Hematopoietic multipotent progenitor cell treated with erythropoietin and hydrocortisone succinate and interleukin-3 and kit ligand, for 8 days (in vitro differentiated cells): ENCODE data around the gene NUDCD3.
A peak's percentile ranks its signal among the peaks of the same experiment; 100 is the strongest.

Experiments
- DNase-seq: peaks from one replicate; pipeline ENCODE4 v3.0.0-alpha.2; 2015

NUDCD3 gene

DNA sequence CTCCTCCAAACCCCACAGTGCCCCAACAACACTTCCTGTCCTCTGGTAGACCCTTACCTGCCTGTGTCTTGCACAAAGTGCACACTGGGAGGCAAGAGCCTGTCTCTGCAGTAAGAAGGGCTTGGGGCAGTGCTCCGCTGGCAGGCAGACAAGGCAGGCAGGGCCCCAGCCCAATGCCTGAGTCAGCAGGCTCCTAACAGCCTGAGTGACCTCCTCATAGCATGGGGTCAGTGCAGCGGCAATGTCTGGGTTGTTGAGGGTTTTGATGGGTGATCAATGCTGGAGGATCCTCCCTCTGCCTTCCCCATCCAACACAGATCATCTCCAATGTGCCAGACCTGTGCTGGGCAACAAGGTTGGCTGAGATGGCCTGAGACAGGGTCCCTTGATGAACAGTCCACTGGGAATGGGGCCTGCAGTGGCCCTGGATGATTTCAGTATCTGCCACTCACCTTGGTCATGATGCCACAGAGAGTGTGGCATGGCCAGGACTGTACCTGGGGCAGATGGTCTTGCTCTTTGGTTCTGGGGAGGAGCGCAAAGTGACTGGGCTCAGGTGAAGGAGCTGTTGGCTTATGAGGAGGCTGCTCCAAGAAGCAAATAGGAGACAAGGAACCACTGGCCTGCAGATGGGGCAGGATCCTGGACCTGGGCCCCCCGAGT, 109.5 kb downstream of the NUDCD3 start:
- DNase-seq: no peak

DNA sequence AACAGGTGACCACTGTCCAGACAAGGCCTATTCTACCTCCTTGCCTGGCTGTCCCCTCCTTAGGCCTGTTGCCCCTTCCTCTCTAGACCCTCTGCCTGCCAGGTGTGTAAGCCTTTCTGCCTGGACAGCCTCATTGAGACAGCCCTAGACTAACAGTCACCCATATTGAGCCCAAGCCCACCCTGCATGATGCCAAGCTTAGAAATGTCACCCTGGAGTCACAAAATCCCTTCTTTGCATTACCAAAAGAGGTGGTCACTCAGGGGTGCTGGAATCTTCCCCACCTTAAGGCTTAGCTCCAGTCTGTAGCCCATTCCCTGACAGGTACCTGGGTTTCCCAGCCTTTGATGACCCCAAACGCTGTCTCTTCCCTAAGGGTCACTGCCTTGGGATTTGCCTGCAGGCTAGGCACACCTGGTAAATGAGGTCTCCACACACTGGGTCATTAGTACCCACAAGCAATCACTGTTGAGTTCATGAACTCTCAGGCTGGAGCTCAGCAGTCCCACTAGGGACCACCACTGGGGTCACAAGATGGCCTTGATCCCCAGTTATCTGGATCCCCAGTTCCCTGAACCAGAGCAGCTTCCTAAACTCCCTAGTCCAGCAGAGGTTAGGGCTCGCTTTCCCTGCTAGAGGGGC, 110.1 kb downstream of the NUDCD3 start:
- no peak for DNase-seq

DNA sequence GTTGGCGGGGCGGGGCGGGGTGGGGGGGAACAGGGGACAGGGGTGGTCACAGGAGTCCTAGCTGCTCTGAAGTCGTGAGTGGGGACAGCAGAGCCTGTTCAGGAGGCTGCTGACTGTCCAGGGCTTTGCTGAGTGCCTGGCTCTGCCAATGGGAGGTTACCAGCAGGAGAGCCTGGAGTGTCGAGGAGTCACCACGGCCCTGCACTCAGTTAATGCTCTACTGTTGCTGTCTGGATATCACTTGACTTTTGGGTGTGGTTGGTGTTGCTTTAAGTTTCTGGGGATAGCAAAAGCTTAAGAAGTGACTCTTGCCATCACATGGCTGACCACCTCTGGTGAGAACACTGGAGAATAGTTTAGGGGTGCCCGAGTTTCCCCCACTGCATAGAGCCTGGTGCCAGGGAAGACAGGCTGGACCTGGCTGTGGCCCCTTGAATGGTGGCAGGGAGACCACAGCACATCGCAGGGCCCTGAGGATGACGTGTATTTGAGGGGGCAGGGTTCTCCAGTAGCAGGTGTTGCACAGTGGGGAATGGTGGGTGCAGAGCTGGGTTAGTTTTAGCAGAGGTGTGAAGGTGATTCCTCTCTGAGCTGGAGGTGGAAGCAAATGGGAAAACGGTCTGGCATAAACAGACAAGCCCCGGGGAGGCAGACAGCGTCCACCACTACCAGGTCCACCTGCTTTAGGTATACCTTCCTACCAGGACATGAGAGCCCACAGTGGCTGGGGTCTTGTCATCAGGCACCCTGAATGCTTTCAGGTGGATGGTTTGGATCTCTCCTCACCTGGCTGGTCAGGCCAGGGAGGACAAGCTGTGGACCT, 110.9 kb downstream of the NUDCD3 start:
- DNase-seq: peak; percentile 58

DNA sequence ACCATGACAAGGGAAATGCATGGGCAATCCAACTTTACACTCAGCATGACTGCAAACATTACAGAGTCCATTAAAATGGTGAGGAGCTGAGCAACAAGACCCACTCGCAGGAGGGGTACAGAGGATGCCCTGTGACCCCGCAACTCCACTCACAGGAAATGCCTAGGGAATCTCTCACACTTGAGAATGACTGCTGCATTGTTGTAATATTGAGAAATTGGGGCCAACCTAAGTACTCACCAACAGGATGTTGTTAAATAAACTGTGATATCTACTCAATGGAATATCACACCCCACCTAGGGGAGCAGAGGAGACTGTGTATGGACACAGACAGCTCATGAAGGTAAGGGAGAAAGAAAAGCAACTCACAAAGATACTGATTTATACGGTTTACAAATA, 111.7 kb downstream of the NUDCD3 start:
- no peak for DNase-seq

- DNase-seq: no peak
Measured at GRCh38 chr7:44377681-44378421, 112.6 kb downstream of the NUDCD3 start.

DNA sequence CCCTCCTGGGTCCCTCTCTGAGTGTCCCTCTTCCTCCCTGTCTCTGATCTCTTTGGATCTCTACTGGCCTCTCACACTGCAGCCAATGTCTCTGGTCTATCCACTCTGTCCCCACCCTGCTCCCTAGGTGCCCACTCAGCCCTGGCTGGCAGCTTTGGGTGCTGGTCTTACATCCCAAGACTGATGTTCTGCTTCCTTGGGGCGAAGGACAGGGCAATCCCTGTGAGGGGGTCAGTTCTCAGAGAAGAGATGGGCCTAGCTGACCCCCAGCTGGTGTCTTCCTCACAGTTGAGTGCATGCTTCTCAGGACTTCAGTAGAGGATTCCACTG, 113.4 kb downstream of the NUDCD3 start:
- DNase-seq: no peak

DNA sequence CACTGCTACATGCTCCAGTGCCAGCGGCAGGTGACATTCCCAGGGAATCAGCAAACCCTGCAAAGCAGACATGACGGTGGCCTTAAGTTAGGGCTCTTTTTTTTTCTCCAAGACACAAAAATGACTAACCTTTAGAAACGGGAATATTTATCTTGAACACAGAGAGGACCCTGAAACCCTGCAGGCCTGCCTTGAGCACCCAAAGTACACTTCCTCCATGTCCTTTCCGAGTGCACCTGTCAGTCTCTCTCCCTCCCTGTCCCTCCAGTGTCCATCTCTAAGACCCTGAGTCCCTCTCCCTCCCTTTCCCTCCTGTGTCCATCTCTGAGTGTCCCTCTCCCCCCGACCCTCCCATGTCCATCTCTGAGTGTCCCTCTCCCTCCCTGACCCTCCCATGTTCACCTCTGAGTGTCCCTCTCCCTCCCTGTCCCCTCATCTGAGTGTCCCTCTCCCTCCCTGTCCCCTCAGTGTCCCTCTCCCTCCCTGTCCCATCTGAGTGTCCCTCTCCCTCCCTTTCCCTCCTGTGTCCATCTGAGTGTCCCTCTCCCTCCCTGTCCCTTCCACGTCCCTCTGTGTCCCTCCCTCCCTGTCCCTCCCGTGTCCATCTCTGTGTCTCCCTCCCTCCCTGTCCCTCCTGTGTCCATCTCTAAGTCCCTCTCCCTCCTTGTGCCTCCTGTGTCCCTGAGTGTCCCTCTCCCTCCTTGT, 113.9 kb downstream of the NUDCD3 start:
- no peak for DNase-seq

GRCh38 chr7:44375926-44376342, 114.5 kb downstream of the NUDCD3 start:
- no peak for DNase-seq

DNA sequence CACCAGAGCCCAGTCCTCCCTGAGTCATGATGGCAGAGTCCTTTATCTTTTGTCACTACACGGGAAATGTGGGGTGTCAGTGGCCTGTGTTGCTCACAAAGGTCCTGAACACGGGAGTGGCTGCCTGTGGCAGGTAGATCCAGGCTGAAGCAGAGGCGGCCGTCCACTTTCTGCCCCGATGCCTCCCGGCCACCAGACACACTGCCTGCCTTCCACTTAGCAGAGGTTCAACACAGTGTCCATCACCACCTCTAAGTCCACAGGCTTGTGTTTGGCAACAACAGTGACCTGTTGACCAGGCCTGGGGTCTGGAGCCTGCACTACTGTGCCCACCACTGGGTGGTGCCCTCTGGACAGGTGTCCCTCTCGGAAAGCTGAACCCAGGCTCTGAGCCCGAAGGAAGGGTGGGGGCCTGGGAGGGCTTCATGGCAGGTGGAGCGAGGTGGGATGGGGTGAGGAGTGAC, 115.2 kb downstream of the NUDCD3 start:
- DNase-seq: no peak

DNA sequence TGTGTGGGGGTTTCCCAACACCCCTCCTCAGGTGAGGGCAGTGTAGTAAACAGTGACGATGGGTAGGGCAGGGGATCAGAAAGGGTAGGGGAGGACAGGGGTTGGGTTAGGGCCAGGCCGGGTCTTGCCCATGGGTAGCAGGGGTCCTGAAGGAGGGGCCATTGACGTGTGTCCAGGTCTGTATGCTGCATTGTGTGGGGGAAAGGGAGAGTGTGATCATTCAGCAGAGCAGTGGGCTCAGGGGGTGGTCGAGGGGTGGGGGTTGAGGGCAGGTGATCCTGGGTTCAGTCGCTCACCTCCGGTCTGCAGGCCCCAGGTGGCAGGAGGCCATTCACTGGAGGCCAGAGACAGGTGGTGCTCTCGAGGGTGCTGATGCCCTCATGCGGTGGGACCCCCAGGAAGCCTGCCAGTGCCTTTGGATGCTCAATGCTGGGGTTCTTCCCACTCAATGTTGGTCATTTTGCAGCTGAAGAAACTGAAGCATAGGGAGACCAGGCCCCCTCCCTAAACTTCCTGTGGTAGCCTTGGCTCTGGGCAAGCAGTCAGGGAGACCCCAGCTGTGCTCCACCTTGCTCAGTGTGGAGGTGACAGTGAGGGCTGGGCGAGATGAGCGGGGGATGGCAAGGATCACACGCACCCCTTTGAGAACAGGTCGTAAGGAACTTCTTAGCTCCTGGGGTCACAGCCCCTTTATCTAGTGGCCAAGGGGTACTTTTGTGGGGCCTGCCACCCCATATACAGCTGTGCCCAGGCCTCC, 116.3 kb downstream of the NUDCD3 start:
- no peak for DNase-seq

GRCh38 chr7:44373418-44373740, 117.1 kb downstream of the NUDCD3 start:
- no peak for DNase-seq

- DNase-seq: no peak
Measured at GRCh38 chr7:44372560-44373417, 117.7 kb downstream of the NUDCD3 start.

- no peak for DNase-seq
Measured at GRCh38 chr7:44368885-44369284, 121.6 kb downstream of the NUDCD3 start.

DNA sequence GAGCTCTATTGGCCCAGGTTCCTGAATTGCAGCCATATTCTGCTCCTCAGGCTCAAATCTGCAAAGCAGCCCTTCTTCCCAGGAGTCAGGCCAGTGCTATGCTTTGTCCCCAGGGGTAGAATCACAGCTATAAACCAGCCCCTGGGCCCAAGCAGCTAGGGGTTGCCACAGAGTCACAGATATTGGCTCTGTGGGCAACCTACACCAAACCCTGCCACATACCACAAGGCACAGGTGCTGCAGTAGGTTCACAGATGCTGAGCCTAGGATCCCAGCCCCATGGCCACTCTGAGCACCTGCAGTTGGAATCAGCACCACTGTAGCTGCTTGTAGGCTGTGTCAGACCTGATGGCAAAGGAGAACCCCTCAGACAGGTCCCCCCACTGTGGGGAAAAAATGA, 122.0 kb downstream of the NUDCD3 start:
- no peak for DNase-seq

GRCh38 chr7:44367475-44368043, 122.9 kb downstream of the NUDCD3 start:
- no peak for DNase-seq

DNA sequence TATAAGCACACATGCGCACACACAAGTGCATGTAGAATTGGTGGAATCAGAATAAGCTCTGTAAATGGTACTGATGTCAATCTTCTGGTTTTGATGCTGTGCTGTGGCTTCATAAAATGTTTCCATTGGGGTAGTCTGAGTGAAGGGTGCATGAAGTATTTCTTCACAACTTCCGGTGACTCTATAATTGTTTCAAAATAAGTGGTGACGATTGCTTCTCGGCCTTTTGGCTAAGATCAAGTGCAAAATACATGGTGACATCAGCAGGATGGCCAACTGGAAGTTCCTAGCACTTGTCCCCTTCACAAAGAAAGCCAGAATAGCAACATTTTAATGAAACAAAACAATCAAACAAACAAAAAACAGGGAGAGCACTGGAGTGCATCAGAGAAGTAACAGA, 123.5 kb downstream of the NUDCD3 start:
- no peak for DNase-seq

GRCh38 chr7:44353668-44354067, 136.8 kb downstream of the NUDCD3 start:
- DNase-seq: no peak

DNA sequence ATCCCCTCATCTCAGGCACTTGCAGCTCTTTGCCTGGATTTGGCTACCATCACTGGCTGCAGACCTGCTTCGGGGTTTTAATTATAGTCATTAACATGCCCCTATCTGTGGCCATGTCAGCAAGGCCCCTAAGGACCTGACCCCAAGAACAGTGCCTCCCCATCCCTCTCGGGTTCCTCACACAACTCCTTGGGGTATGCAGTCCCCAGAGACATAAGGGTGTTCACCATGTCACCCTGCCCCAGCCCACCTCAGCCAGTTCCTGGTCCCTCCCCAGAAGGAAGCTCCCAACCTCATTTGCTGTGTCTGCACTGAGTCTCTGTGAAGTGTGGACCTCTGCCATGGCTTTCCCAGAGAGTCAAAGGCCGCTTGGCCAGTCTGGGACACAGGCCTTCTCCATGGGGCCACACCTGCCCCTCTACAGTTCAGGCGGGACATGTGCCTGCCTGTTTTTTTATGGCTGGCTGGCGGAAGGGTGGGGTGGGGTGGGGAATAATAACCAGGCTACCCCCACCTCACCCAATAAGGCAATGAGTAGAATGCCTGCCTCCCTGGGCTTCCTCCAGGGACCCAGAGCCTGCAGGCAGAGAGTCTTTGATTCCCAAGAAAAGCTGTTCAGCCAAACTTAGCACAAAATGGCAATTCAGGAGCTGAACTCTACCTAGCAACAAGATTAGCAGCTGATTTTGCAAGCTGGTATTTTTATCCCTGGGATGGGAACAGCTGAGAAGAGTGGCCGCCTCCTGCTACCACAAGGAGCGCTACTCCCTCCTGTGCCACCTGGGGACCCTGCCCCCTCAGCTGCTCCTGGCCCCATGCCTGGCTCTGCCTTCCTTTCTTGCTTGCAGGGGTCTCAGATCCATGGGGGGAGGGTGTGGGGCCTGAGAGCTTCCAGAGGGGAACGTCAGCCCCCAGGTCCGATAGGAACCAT, 141.3 kb downstream of the NUDCD3 start:
- DNase-seq: no peak

DNA sequence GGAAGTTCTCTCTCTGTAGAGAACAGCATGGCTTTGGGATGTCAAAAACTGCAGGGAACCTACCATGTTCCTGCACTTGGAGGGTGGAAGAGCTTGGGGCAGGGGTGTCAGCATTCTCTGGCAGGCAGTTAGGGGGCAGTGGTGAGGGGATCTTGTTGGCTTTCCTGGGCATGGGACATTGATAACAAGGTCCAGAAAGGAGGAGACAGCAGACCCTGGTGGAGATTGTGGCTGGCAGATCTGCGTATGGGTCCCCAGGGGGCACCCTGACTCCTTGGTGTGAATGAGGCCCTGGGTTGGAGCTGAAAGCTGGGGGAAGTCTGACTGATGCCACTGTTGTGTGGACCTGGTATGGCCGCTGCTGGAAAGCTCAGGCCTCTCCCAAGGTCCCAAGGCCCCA, 142.2 kb downstream of the NUDCD3 start:
- peak; percentile 58 for DNase-seq
